Smooth muscle cell (in vitro differentiated cells): Measurements from ENCODE around the gene WDR89. TPM values are rescaled to one million over a fixed set of nuclear protein-coding genes. Genes with fewer than 3 reads are reported as not detected.
"Not testable (repeated sequence)": the region's sequence is repeated elsewhere in the genome, so short reads cannot be mapped to it uniquely, and the experiment has no call there.

Experiments
- DNase-seq: peaks from one replicate; lab custom pipeline; 2025; ENCODE audit not compliant: unreplicated experiment; lab: John Stamatoyannopoulos, UW
- H2AFZ ChIP-seq: fragments of 200-600 bp; sonication (generic); 2 replicates; pipeline ENCODE4 v1.6.0; 2016; ENCODE audit warnings: antibody characterized with exemption, low read depth, mild to moderate bottlenecking
- H3F3A ChIP-seq: fragments of 200-600 bp; sonication (generic); 2 replicates; pipeline ENCODE4 v1.6.0; 2017; ENCODE audit warnings: antibody characterized with exemption, low read depth
- H3K27ac ChIP-seq: fragments of 200-600 bp; sonication (generic); 2 replicates; pipeline ENCODE4 v1.5.1; 2016; ENCODE audit warnings: low read depth, mild to moderate bottlenecking
- H3K27me3 ChIP-seq: fragments of 200-600 bp; sonication (generic); 2 replicates; pipeline ENCODE4 v1.6.1; 2016; ENCODE audit warnings: low read depth, mild to moderate bottlenecking
- H3K36me3 ChIP-seq: fragments of 200-600 bp; sonication (generic); 2 replicates; pipeline ENCODE4 v1.5.1; 2016; ENCODE audit warnings: low read depth
- H3K4me1 ChIP-seq: fragments of 200-600 bp; sonication (generic); 2 replicates; pipeline ENCODE4 v1.5.1; 2016; ENCODE audit warnings: low read depth
- H3K4me2 ChIP-seq: fragments of 200-600 bp; sonication (generic); 2 replicates; pipeline ENCODE4 v1.6.0; 2016; ENCODE audit warnings: mild to moderate bottlenecking
- H3K4me3 ChIP-seq: fragments of 200-600 bp; sonication (generic); 2 replicates; pipeline ENCODE4 v1.5.1; 2016; ENCODE audit warnings: mild to moderate bottlenecking
- H3K79me2 ChIP-seq: fragments of 200-600 bp; sonication (generic); 2 replicates; pipeline ENCODE4 v1.6.0; 2016; ENCODE audit warnings: low read depth, mild to moderate bottlenecking
- H3K9ac ChIP-seq: fragments of 200-600 bp; sonication (generic); 2 replicates; pipeline ENCODE4 v1.6.0; 2016; ENCODE audit warnings: low read depth
- H3K9me3 ChIP-seq: fragments of 200-600 bp; sonication (generic); replicated peaks from 2 replicates; pipeline ENCODE4 v1.5.1; 2016; ENCODE audit warnings: low read depth
- H4K20me1 ChIP-seq: fragments of 200-600 bp; sonication (generic); 2 replicates; pipeline ENCODE4 v1.6.0; 2016; ENCODE audit warnings: low read depth
- CTCF ChIP-seq: fragments of 200-600 bp; sonication (generic); IDR thresholded peaks from 2 replicates; pipeline ENCODE4 v1.5.1; 2017; ENCODE audit warnings: borderline replicate concordance, mild to moderate bottlenecking, antibody characterized with exemption; ENCODE audit not compliant: insufficient read depth, poor library complexity, severe bottlenecking
- WGBS: methylation state at CpG from one replicate; pipeline ENCODE4 v1.1.7; 2016; ENCODE audit warnings: low lambda C conversion rate; 5-methylcytosine and 5-hydroxymethylcytosine counted together
- polyA plus RNA-seq: library from polyadenylated mRNA; unstranded; fragments of >200 nt; fragmentation: Nextera tagmentation; extraction: Ambion mirVana; gene quantifications from 2 replicates; pipeline ENCODE4 v1.2.1, GENCODE V29; 2016
- total RNA-seq: library from RNA; depleted of rRNA; stranded (reverse); fragments of >200 nt; gene quantifications from 2 replicates; pipeline ENCODE4 v1.2.3, GENCODE V29; 2014

WDR89 gene
- total and polyA plus RNA-seq, 2 experiments from 2014 or later = 6.4 to 8.9 TPM

- TF ChIP-seq CTCF = no peak
- Histone ChIP-seq H3K4me2 (no peak overlapping the region), H3K27ac (no peak overlapping the region), H3K9ac (no peak overlapping the region), H3K79me2 (no peaks in the 10 kb centered on the region), H3K4me1 (no peaks in the 10 kb centered on the region), H4K20me1 (no peaks in the 10 kb centered on the region), H3K4me3 (no peak overlapping the region), H2AFZ (no peak overlapping the region), H3F3A (no peaks in the 10 kb centered on the region), H3K9me3 (no peaks in the 10 kb centered on the region), H3K27me3 (no peaks in the 10 kb centered on the region), H3K36me3 (no peaks in the 10 kb centered on the region)
- no peak for DNase-seq
- WGBS = 95% methylated on average over 12 of the region's 12 CpGs
These were observed 22.0 kb upstream of the WDR89 start for GRCh38 chr14:63663428-63664341.

GRCh38 chr14:63662776-63663175, 21.1 kb upstream of the WDR89 start:
- no peak for TF ChIP-seq CTCF
- DNase-seq = no peak
- no peak overlapping the region for H3K4me3 ChIP-seq
- H3K36me3 ChIP-seq = no peaks in the 10 kb centered on the region
- no peaks in the 10 kb centered on the region for H3K27me3 ChIP-seq
- H3K4me2 ChIP-seq = no peak overlapping the region
- H3K79me2 ChIP-seq = no peaks in the 10 kb centered on the region
- H3K9me3 ChIP-seq = no peaks in the 10 kb centered on the region
- H3F3A ChIP-seq = no peaks in the 10 kb centered on the region
- H3K4me1 ChIP-seq = no peaks in the 10 kb centered on the region
- no peak overlapping the region for H3K27ac ChIP-seq
- H2AFZ ChIP-seq = no peak overlapping the region
- WGBS = 95% methylated on average over 8 of the region's 8 CpGs
- H3K9ac ChIP-seq = no peak overlapping the region
- no peaks in the 10 kb centered on the region for H4K20me1 ChIP-seq

- WGBS = 97% methylated on average over 10 of the region's 10 CpGs
- H3K36me3 ChIP-seq = not testable (repeated sequence)
These were observed 20.2 kb upstream of the WDR89 start for GRCh38 chr14:63661881-63662280.

GRCh38 chr14:63659726-63660125, 18.1 kb upstream of the WDR89 start:
- no peak overlapping the region for H3K4me2 ChIP-seq
- no peak overlapping the region for H3K27ac ChIP-seq
- H3K9ac ChIP-seq = no peak overlapping the region
- no peak for DNase-seq
- WGBS = 70% methylated on average over 4 of the region's 4 CpGs
- no peaks in the 10 kb centered on the region for H3K4me1 ChIP-seq
- no peak overlapping the region for H3K4me3 ChIP-seq
- no peak overlapping the region for H2AFZ ChIP-seq
- no peak for TF ChIP-seq CTCF
- H3K36me3 ChIP-seq = no peaks in the 10 kb centered on the region
- H4K20me1 ChIP-seq = no peaks in the 10 kb centered on the region
- no peaks in the 10 kb centered on the region for H3K9me3 ChIP-seq
- H3F3A ChIP-seq = peaks cover 10% of the 10 kb centered on the region
- H3K27me3 ChIP-seq = no peaks in the 10 kb centered on the region
- H3K79me2 ChIP-seq = no peaks in the 10 kb centered on the region

More at GRCh38 chr14:63661881-63662280, 20.2 kb upstream of the WDR89 start:
- H3K27ac ChIP-seq, DNase-seq, H4K20me1 ChIP-seq, H3K9ac ChIP-seq, H2AFZ ChIP-seq, H3K4me3 ChIP-seq, H3K27me3 ChIP-seq, H3K79me2 ChIP-seq, H3K9me3 ChIP-seq, H3F3A ChIP-seq, H3K4me2 ChIP-seq, H3K4me1 ChIP-seq: not testable (repeated sequence)
